K562 (cell line): ENCODE results near the gene GOT1. TPM values are rescaled to one million over a fixed set of nuclear protein-coding genes. Genes with fewer than 3 reads are reported as not detected.

Experiments used
- ATAC-seq: fragments of 200-7000 bp; cut with Tn5 transposase; 3 replicates; pipeline ENCODE4 v1.9.1; 2020; ENCODE audit warnings: moderate library complexity
- BruUV-seq: library from RNA; stranded (reverse); fragments of 400-500 nt; replicated peaks from 2 replicates; lab custom pipeline; 2021; lab: Mats Ljungman, UMichigan
- CTCF ChIA-PET: fragments of 300-600 bp; formaldehyde crosslinking; extraction: SDS; loops from one replicate; lab custom pipeline; 2021; ENCODE audit warnings: low intra/inter-chr PET ratio; lab: Yijun Ruan, JAX
- POLR2A ChIA-PET: fragments of 300-600, 350-650 bp; sonication (Branson Sonifier 250); formaldehyde crosslinking; extraction: SDS; loops from one replicate; lab custom pipeline; 2021; ENCODE audit warnings: antibody characterized with exemption, inconsistent platforms; lab: Yijun Ruan, JAX
- DNase-seq, 4 experiments: peaks; one replicate each; pipeline versions ENCODE4 v3.0.0 to v3.0.0-alpha.2; 2011 to 2018; ENCODE audit warnings: low spot score in 3 of 4, mixed read lengths in 3 of 4; ENCODE audit errors: extremely low read depth in 1 of 4
- FAIRE-seq: peaks from 2 replicates; lab custom pipeline; 2011; peaks lifted over from hg19 to GRCh38; lab: Jason Lieb, UNC
- H2AFZ ChIP-seq: 2 replicates; pipeline ENCODE4 v1.6.0; 2011; ENCODE audit warnings: low read depth, low read length, control low read depth, inconsistent platforms
- H3K27ac ChIP-seq: fragments of 200-600 bp; 3 replicates; pipeline ENCODE4 v1.8.0; 2011; ENCODE audit warnings: low read depth, mild to moderate bottlenecking, control low read depth, inconsistent platforms, low read length, moderate library complexity, mixed read lengths; ENCODE audit errors: extremely low read depth
- H3K27me3 ChIP-seq, 2 experiments: fragments of 300-600 bp in 1 of 2; 2 replicates in 1 of 2; 3 replicates in 1 of 2; pipeline versions ENCODE4 v1.6.0 to v1.8.0; 2011; ENCODE audit warnings: inconsistent platforms in 2 of 2, low read length in 2 of 2, mild to moderate bottlenecking in 1 of 2, mixed read lengths in 1 of 2, moderate library complexity in 1 of 2; ENCODE audit not compliant: control insufficient read depth in 2 of 2, insufficient read depth in 2 of 2
- H3K36me3 ChIP-seq: fragments of 300-600 bp; 3 replicates; pipeline ENCODE4 v1.8.0; 2011; ENCODE audit warnings: mild to moderate bottlenecking, low read length, inconsistent platforms; ENCODE audit not compliant: control insufficient read depth, insufficient read depth
- H3K4me1 ChIP-seq, 2 experiments: fragments of 200-600 bp in 1 of 2; replicated peaks in 1 of 2; 2 replicates in 1 of 2; 3 replicates in 1 of 2; pipeline versions ENCODE4 v1.5.1 to v1.8.0; 2011; ENCODE audit warnings: inconsistent platforms in 2 of 2, low read length in 2 of 2, mild to moderate bottlenecking in 1 of 2, mixed read lengths in 1 of 2, moderate library complexity in 1 of 2; ENCODE audit not compliant: control insufficient read depth in 2 of 2, insufficient read depth in 2 of 2
- H3K4me2 ChIP-seq: 2 replicates; pipeline ENCODE4 v1.6.1; 2011; ENCODE audit warnings: low read length, control low read depth, inconsistent platforms, mixed read lengths; ENCODE audit not compliant: insufficient read depth
- H3K4me3 ChIP-seq: fragments of 200-600 bp; sonication (generic), shearing (Covaris generic); 2 replicates; pipeline ENCODE4 v1.5.1; 2016; ENCODE audit warnings: control low read depth, inconsistent platforms
- H3K79me2 ChIP-seq: fragments of 200-600 bp; 3 replicates; pipeline ENCODE4 v1.8.0; 2011; ENCODE audit warnings: low read length, inconsistent platforms; ENCODE audit not compliant: control insufficient read depth, insufficient read depth
- H3K9ac ChIP-seq, 2 experiments: 2 replicates each; pipeline versions ENCODE4 v1.6.0 to v1.6.1; 2011; ENCODE audit warnings: low read depth in 2 of 2, low read length in 2 of 2, control low read depth in 1 of 2, inconsistent platforms in 1 of 2, mild to moderate bottlenecking in 1 of 2, mixed read lengths in 1 of 2; ENCODE audit not compliant: insufficient read depth in 1 of 2
- H3K9me1 ChIP-seq: one replicate; pipeline ENCODE4 v1.6.0; 2011; ENCODE audit warnings: inconsistent platforms, mild to moderate bottlenecking, low read length, moderate library complexity; ENCODE audit not compliant: control insufficient read depth, insufficient read depth
- H3K9me3 ChIP-seq: replicated peaks from 2 replicates; pipeline ENCODE4 v1.5.1; 2011; ENCODE audit warnings: low read depth, low read length, inconsistent platforms; ENCODE audit not compliant: control insufficient read depth, insufficient read depth
- H4K20me1 ChIP-seq: replicated peaks from 2 replicates; pipeline ENCODE4 v1.6.1; 2011; ENCODE audit warnings: low read length, inconsistent platforms, mixed read lengths; ENCODE audit not compliant: control insufficient read depth, insufficient read depth
- ARID3B ChIP-seq: fragments of 250-450 bp; sonication (Bioruptor Pico); IDR thresholded peaks from 2 replicates; pipeline ENCODE4 v1.4.0; 2020; ENCODE audit warnings: borderline replicate concordance
- CUX1 ChIP-seq: fragments of 200-800 bp; sonication (Bioruptor generic); IDR thresholded peaks from 2 replicates; pipeline ENCODE4 v1.6.1; 2016; ENCODE audit warnings: missing genetic modification characterization, missing compliant biosample characterization
- E2F4 ChIP-seq: sonication (generic); formaldehyde crosslinking; IDR thresholded peaks from 2 replicates; pipeline ENCODE4 v1.8.0; 2022; ENCODE audit warnings: mild to moderate bottlenecking, low read depth, missing genetic modification reagents
- KLF16 ChIP-seq: IDR thresholded peaks from 2 replicates; pipeline ENCODE4 v1.6.1; 2016; ENCODE audit warnings: antibody characterized with exemption
- NFE2 ChIP-seq: IDR thresholded peaks from 2 replicates; pipeline ENCODE4 v1.6.1; 2014; ENCODE audit warnings: antibody characterized with exemption, low read depth
- PCBP1 ChIP-seq: fragments of 200-400 bp; formaldehyde crosslinking; IDR thresholded peaks from 2 replicates; pipeline ENCODE4 v1.6.1; 2018; ENCODE audit warnings: mild to moderate bottlenecking, low read depth, low read length; ENCODE audit not compliant: poor library complexity, severe bottlenecking
- TEAD4 ChIP-seq, 2 experiments: sonication (generic) in 1 of 2; formaldehyde crosslinking in 1 of 2; IDR thresholded peaks; 2 replicates each; pipeline versions ENCODE4 v1.6.1 to v1.8.0; 2012 to 2022; ENCODE audit warnings: borderline replicate concordance in 1 of 2, inconsistent platforms in 1 of 2, low read length in 1 of 2, mild to moderate bottlenecking in 1 of 2, missing genetic modification reagents in 1 of 2
- ZNF12 ChIP-seq: sonication (generic); formaldehyde crosslinking; IDR thresholded peaks from 2 replicates; pipeline ENCODE4 v1.4.0; 2020; ENCODE audit warnings: mild to moderate bottlenecking, missing genetic modification reagents
- ZNF449 ChIP-seq: fragments of 250-450 bp; sonication (Bioruptor Pico); IDR thresholded peaks from 2 replicates; pipeline ENCODE4 v1.8.0; 2022; ENCODE audit warnings: moderate library complexity, mild to moderate bottlenecking, inconsistent platforms
- WGBS: fragments of 100-300 bp; shearing (Covaris generic); methylation state at CpG from one replicate; pipeline ENCODE4 v1.1.6; 2016; ENCODE audit warnings: low coverage, mixed read lengths; ENCODE audit not compliant: insufficient coverage; ENCODE audit errors: missing lambda C conversion rate; 5-methylcytosine and 5-hydroxymethylcytosine counted together
- in situ Hi-C: fragments of 300-500 bp; cut with MboI; formaldehyde crosslinking; loops from 4 replicates; pipeline ENCODE4 v1.15.0; 2018; ENCODE audit warnings: inconsistent platforms, mixed read lengths
- intact Hi-C: fragments of 100-400 bp; cut with micrococcal nuclease; formaldehyde crosslinking; loops from 2 replicates; pipeline ENCODE4 v1.14.2; 2022
- polyA plus RNA-seq, 8 experiments: library from polyadenylated mRNA; depleted of rRNA in 4 of 8; stranded (reverse) in 5 of 8; unstranded in 3 of 8; fragments of >200 nt; fragmentation: Nextera tagmentation in 2 of 8; fragmentation: Illumina TruSeq in 1 of 8; extraction: Ambion mirVana in 2 of 8; extraction: Trizol in 1 of 8; gene quantifications; 2 replicates each; pipeline versions ENCODE4 v1.2.1 to v1.2.3, GENCODE V29; 2011 to 2014; ENCODE audit warnings: inconsistent platforms in 1 of 8, missing spikeins in 1 of 8
- total RNA-seq, 7 experiments: library from RNA; depleted of rRNA in 6 of 7; stranded (reverse); fragments of >200 nt in 6 of 7; fragmentation: Illumina TruSeq in 2 of 7; extraction: Trizol in 2 of 7; gene quantifications; 2 replicates each; pipeline versions ENCODE4 v1.2.1 to v1.2.3, GENCODE V29; 2011 to 2021; ENCODE audit warnings: low replicate concordance in 1 of 7

Gene GOT1
- total and polyA plus RNA-seq, 9 of the 15 experiments (the other 6 are each of a cell fraction or from before 2014, with no cell fraction given): 55.7 to 166 (median 75.4) TPM

- TF ChIP-seq ARID3B (CRISPR knock-in tag): no peak
These were observed 25.9 kb upstream of the GOT1 start (continued) for GRCh38 chr10:99456207-99456930.

- no peak overlapping the region for H3K4me3 ChIP-seq
- H3K79me2 ChIP-seq: no peaks in the 10 kb centered on the region
- ATAC-seq (no peak), FAIRE-seq (no peak), DNase-seq (no peak)
- H3K9me1 ChIP-seq: no peaks in the 10 kb centered on the region
- intact Hi-C loops: no loop called here
- no peaks in the 10 kb centered on the region for H3K4me1 ChIP-seq
- no peak overlapping the region for H3K4me2 ChIP-seq
- CTCF ChIA-PET: no interaction called here
- no peak overlapping the region for H3K9ac ChIP-seq
- H2AFZ ChIP-seq: no peak overlapping the region
- BruUV-seq: no TSS peak
- H4K20me1 ChIP-seq: no peaks in the 10 kb centered on the region
- POLR2A ChIA-PET: interaction anchor here (0.7 to 1.8 kb wide), 2 partner anchors 21 to 33 kb away, joined by 3 to 7 read pairs; partner anchors contain the start of gene GOT1
- H3K36me3 ChIP-seq: no peaks in the 10 kb centered on the region
- H3K27me3 ChIP-seq: peaks cover 11 to 14% of the 10 kb centered on the region in 2 experiments; a peak in 3 of 5 replicates
- H3K27ac ChIP-seq: no peak overlapping the region
- in situ Hi-C loops: no loop called here
- 0% methylated on average over 1 of the region's 1 CpG for WGBS
- no peaks in the 10 kb centered on the region for H3K9me3 ChIP-seq
- no peak for TF ChIP-seq CUX1 (CRISPR knock-in tag)
- TF ChIP-seq KLF16: no peak
- TF ChIP-seq TEAD4 (IDR thresholded peaks at IDR 0.05; ENCODE audit: low read length): no peak
- TF ChIP-seq TEAD4 (CRISPR knock-in tag; IDR thresholded peaks at IDR 0.05; ENCODE audit: borderline replicate concordance): no peak
- no peak for TF ChIP-seq E2F4
- no peak for TF ChIP-seq PCBP1
- no peak for TF ChIP-seq ZNF12
- TF ChIP-seq ZNF449: no peak
- no peak for TF ChIP-seq NFE2
These were observed 21.6 kb upstream of the GOT1 start for GRCh38 chr10:99451981-99452380.
